ENCODE data around the gene FBH1.
"Not testable (repeated sequence)": the region's sequence is repeated elsewhere in the genome, so short reads cannot be mapped to it uniquely, and the experiment has no call there.

Gene FBH1

DNA sequence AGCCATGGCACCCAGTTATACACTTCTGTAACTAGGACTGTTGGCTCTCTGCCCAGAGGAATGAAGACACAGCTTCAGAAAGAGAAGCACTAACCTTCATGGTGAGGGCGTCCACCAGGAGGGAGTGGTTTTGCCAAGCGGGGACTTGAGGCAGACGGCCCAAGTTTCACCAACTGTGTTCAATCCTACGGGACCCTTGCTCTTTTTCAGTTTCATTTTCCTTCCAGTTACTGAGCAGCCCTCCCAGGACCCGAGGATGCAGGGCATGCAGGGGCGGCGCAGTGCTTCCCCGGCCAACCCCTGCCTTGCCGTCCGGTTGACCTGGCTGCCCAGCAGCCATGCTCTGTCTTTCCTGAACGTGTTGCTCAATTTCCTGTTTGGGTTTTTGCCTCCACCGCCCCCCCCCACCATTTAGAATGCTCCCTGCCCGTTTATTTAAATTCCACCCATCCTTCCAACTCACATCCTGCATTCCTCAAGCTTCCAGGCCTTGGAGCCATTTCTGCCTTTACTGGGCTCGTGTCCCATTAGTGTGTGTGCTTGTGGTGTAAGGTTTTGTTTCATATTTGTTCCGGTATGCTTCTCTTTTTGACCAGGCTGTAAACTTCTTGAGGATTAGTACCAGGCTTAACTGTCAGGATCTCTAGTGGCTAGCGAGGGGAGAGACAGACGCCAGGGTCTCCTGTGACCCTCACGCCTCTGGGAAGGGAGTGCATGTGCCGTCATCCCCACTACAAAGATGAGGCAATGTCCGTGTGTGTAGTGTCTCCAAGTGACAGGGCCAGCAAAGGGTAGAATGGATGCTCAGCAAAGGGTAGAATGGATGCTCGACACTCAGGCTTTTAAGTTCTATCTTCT is 55.7 kb downstream of the FBH1 start:
- DNase-seq, result no peak

DNA sequence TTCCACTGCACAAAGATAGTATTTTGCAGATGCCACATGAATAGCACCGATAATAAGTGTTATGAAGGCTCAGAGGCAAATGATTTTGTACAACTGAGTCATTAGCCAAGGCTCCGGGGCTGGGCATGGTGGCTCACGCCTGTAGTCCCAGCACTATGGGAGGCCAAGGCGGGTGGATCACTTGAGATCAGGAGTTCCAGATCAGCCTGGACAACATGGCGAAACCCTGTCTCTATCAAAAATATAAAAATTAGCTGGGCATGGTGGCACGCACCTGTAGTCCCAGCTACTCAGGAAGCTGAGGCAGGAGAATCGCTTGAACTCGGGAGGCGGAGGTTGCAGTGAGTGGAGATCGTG is 56.4 kb downstream of the FBH1 start:
- H3K27me3 ChIP-seq; H3K36me3 ChIP-seq; H3K4me3 ChIP-seq (ENCODE audit: low read depth, low read length); H3K4me1 ChIP-seq; H3K9me3 ChIP-seq; DNase-seq: not testable (repeated sequence)

More for the DNA sequence above, 55.7 kb downstream of the FBH1 start:
- TF ChIP-seq, protein P1, sequence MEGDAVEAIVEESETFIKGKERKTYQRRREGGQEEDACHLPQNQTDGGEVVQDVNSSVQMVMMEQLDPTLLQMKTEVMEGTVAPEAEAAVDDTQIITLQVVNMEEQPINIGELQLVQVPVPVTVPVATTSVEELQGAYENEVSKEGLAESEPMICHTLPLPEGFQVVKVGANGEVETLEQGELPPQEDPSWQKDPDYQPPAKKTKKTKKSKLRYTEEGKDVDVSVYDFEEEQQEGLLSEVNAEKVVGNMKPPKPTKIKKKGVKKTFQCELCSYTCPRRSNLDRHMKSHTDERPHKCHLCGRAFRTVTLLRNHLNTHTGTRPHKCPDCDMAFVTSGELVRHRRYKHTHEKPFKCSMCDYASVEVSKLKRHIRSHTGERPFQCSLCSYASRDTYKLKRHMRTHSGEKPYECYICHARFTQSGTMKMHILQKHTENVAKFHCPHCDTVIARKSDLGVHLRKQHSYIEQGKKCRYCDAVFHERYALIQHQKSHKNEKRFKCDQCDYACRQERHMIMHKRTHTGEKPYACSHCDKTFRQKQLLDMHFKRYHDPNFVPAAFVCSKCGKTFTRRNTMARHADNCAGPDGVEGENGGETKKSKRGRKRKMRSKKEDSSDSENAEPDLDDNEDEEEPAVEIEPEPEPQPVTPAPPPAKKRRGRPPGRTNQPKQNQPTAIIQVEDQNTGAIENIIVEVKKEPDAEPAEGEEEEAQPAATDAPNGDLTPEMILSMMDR (IDR thresholded peaks at IDR 0.05; ENCODE audit: low read depth, low read length), result no peak
- no peaks in the 10 kb centered on the region for H3K9me3 ChIP-seq
- no peak overlapping the region for H3K4me3 ChIP-seq (ENCODE audit: low read depth, low read length)
- H3K36me3 ChIP-seq, result no peaks in the 10 kb centered on the region
- no peaks in the 10 kb centered on the region for H3K4me1 ChIP-seq
- H3K27me3 ChIP-seq, result peaks cover 5% of the 10 kb centered on the region; the same call in 1 of the 2 replicates

DNA sequence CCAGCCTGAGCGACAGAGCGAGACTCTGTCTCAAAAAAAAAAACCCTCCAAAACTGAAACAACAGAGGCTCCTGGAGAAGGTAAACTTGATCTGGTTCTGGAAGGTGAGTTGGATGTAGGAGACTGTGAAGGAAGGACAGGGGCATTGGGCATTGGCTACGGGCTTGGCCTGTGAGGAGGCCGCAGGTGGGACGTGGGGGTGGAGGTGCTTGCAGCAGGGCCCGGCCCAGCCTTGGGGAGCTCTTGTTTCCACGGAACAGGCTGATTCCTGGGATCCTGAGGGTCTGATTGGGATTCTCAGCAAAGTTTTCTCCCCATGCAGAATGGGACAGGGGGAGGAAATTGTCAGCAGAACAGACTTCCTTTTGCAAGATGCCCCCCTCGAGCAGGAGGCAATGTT is 56.7 kb downstream of the FBH1 start:
- TF ChIP-seq, protein P1 (IDR thresholded peaks at IDR 0.05; ENCODE audit: low read depth, low read length), result no peak
- no peak overlapping the region for H3K4me3 ChIP-seq (ENCODE audit: low read depth, low read length)
- no peaks in the 10 kb centered on the region for H3K9me3 ChIP-seq
- no peaks in the 10 kb centered on the region for H3K36me3 ChIP-seq
- H3K27me3 ChIP-seq, result peaks cover 5% of the 10 kb centered on the region; the same call in 1 of the 2 replicates
- H3K4me1 ChIP-seq, result no peaks in the 10 kb centered on the region
- no peak for DNase-seq

DNA sequence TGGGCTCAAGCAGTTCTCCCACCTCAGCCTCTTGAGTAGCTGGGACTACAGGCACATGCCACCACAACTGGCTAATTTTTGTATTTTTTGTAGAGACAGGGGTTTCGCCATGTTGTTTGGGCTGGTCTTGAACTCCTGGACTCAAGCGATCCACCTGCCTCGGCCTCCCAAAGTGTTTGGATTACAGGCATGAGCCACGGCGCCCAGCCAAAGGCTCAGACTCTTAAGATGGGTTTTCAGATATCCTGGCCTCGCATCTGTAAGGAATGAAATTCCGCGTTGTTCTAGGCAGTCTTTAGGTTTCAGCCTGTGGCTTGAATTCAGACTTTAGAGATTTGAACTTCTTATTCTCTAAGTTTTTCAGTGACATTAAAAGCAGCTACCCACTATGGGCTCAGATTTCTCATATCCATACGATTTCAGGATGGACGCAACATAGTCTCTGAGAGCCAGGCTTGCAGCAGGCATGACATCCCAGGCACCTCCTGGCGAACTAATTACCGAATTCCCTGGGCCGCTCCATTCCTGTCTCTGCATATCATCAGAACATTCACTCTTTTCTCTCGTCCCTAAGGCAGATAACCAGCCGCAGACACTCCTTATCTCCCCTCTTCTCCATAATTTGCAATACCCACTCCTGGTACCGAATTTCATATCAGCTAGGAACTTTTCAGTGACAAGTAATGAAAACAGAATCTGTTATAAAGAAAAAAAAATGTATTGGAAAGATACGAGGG is 57.6 kb downstream of the FBH1 start:
- DNase-seq, result peak; percentile 25
- TF ChIP-seq, protein P1 (IDR thresholded peaks at IDR 0.05; ENCODE audit: low read depth, low read length), result no peak
- H3K27me3 ChIP-seq, result peaks cover 5% of the 10 kb centered on the region; the same call in 1 of the 2 replicates

DNA sequence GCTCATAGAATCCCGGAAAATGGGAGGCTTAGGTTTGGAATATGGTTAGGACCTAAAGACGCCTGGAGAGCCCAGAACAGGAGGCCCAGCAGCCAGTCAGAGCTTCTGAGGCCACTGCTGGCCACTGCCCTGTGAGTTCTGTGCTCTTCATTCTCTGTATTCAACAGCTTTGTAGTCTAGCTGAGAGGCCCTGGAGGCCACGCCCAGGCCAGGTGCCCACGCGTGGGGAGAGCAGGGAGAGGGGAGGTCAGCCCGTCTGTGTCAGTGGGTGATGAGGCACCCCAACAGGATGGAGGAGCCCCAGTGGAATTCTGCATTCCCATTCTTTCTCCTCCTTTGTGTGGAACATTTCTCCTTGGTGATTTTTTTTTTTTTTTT is 58.2 kb downstream of the FBH1 start:
- no peak for DNase-seq
- no peak overlapping the region for H3K4me3 ChIP-seq (ENCODE audit: low read depth, low read length)
- no peaks in the 10 kb centered on the region for H3K36me3 ChIP-seq
- no peaks in the 10 kb centered on the region for H3K4me1 ChIP-seq
- H3K9me3 ChIP-seq, result no peaks in the 10 kb centered on the region
- TF ChIP-seq, protein P1 (IDR thresholded peaks at IDR 0.05; ENCODE audit: low read depth, low read length), result no peak
- peaks cover 5% of the 10 kb centered on the region; the same call in 1 of the 2 replicates for H3K27me3 ChIP-seq

More for the DNA sequence above, 57.6 kb downstream of the FBH1 start:
- Histone ChIP-seq H3K4me3 (ENCODE audit: low read depth, low read length) (no peak overlapping the region), H3K9me3 (no peaks in the 10 kb centered on the region), H3K36me3 (no peaks in the 10 kb centered on the region), H3K4me1 (no peaks in the 10 kb centered on the region)

DNA sequence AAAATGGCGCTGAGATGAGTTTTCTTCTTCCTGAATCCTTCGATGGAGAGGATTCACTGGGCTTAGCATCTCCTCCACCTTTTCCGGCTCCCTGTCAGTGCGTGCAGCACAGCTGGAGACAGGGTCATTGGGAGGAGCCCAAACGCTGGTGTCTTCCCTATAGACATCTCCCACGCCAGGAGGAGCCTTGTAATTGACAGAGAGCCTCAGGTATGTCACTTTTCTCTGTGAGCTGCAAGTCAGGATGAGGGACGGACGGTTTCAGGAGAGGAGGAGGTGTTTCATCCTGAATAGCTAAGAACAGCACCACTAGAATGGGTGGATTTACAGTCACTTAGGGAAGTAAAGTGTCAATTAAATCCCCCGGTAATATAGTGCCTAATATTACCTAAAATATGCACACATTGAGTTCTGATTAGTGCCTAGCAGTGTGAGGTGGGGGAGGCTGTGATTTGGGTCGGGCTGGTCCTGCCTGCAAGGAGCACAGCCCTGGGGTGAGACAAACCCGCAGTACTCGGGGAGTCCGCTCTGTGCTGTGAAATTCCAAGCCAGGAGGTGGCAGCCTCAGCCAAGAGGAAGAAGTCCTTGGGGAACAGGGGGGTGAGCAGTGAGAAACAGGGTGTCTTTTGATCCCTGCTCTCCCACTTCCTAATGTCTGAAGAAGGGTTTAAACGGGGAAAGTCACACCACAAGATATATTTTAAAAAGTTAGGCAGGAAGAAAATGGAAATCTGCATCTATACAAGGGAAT is 59.1 kb downstream of the FBH1 start:
- DNase-seq, result peak; percentile 51
- Histone ChIP-seq H3K27me3 (peaks cover 5% of the 10 kb centered on the region; the same call in 1 of the 2 replicates), H3K4me1 (no peaks in the 10 kb centered on the region), H3K9me3 (no peaks in the 10 kb centered on the region), H3K4me3 (ENCODE audit: low read depth, low read length) (no peak overlapping the region), H3K36me3 (no peaks in the 10 kb centered on the region)
- TF ChIP-seq, protein P1 (IDR thresholded peaks at IDR 0.05; ENCODE audit: low read depth, low read length), result peak; percentile 53

All from BE2C (cell line).